Activated CD4-positive, alpha-beta T cell treated with anti-CD3 and anti-CD28 coated beads, Interleukin-2, amount 50 U/mL, for 16 hours (primary cell): ENCODE results near the gene PRMT1.
A peak's percentile ranks its signal among the peaks of the same experiment; 100 is the strongest.

Source experiments
- DNase-seq: peaks from one replicate; pipeline ENCODE4 v3.0.0-alpha.2; 2020

The PRMT1 gene

DNA sequence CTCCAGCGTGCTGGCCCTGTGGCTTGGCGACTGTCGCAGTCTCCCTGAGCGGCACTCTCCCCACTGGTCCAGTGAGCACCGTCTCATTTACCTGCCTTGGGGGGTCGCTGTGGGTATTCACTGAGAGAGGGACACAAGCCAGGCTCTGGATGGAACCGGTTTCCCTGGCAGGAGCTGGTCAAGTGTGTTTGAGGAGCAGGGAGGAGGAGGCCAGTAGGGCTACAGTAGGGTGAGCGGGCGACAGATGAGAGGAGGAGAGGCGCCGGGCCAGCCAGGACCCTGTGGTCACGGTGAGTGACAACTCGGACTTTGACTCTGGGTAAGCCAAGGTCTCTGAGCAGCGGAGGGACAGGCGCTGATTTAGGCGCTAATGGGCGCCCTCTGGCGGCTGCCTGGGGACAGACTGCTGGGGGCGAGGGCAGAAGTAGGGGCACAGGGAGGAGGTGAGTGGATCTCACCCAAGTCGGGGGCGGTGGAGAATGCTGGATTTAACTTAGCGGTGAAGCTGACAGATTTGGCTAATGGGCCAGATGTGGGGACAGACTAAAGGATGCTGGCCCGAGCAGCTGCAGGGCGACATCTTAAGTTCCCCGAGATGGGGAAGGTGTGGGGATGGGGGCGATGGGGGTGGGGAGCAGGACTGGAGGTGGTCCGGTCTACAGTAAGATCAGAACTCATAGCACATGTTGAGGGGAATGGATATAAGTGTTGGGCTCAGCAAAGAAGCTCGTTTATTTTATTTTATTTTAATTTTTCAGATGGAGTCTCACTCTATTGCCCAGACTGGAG, 4.7 kb upstream of the PRMT1 start:
- peak; percentile 77 for DNase-seq

DNA sequence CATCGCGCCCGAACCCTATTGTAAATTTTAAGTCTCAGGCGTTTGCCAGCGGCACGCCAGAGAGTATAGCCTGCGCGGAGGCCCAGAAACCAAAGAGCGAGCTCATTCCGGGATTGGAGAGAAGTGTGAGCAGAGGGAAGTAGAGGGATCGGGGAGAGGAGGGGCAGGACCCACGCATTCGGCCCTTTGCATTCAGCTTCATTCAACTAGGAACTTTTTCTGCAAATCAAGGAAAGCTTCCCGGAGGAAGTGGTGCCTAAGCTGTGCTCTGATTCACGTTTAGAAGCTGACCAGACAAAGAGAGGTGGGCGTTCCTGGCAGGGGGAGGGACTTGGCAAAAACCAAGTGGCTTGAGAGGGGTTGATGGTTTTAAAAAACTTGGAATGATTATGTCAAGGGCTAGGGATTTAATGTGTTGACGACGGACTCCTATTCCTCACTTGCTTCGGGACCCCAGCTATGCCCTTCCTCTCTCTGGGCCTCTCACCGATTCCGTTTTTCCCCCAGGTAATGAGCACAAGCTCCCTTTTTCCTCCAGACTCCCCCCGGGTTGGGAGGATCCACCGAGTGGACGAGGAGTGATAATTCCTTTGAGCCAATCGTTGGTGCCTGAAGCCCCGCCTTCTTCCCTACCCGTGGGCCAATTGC, 811 bp upstream of the PRMT1 start:
- peak; percentile 81 for DNase-seq

DNA sequence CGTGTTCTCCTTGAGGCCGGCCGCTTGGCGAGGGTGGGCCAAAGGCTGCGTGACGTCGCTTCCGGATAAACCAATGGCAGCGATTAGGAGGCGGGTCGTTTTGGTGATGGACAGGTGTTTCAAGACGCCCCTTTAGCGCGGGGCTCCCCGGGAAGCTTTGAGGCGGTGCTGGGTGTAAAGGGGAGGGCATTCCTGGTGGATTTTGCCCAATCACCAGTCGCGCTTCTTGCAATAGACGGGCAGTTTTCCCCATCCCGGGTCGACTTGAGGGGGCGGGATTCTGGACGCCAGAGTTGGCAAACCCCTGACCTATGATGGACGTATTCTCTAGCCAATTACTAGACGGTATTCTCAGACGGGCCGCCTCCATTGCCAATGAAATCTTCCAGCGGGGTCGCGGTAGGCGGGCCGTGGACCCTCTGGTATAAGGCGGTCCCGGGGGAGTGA, 264 bp upstream of the PRMT1 start:
- peak; percentile 100 for DNase-seq

DNA sequence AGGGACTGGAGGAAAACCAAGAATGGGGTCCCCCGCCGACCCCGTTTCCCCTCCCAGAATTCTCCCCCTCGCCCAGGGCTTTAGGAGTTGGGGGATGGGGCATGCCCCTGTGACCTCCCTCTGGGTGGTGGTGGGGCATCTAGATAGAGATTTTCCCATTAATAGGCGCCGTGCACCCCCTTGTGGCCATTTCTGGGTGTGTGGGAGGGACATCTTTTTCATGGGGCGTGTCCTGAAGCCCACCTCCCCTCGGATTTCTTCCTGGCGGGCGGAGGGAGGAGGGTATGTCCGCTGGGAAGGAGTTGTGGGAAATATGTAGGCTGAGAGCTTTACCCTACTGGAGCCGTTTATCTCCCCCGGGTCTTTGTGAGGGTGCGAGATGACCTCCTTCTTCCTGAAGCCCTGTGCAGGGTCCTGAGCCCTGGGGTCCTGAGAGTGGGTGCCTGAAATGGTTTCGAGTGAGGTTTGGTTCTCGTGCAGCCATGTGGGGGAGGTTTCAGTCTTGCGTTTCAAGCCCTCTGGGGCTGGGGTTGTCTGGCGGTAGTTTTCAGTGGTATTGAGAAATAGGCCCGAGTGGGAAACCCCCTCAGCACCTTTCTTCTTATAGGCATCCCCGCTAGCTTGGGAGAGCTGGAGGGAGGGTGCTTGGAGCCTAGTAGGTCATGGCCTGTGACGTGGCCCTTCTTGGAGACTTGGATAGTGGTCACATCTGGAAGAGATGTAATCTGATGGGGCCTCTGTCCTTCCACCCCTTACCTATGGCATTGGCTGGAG, 1.0 kb downstream of the PRMT1 start:
- peak; percentile 84 for DNase-seq

DNA sequence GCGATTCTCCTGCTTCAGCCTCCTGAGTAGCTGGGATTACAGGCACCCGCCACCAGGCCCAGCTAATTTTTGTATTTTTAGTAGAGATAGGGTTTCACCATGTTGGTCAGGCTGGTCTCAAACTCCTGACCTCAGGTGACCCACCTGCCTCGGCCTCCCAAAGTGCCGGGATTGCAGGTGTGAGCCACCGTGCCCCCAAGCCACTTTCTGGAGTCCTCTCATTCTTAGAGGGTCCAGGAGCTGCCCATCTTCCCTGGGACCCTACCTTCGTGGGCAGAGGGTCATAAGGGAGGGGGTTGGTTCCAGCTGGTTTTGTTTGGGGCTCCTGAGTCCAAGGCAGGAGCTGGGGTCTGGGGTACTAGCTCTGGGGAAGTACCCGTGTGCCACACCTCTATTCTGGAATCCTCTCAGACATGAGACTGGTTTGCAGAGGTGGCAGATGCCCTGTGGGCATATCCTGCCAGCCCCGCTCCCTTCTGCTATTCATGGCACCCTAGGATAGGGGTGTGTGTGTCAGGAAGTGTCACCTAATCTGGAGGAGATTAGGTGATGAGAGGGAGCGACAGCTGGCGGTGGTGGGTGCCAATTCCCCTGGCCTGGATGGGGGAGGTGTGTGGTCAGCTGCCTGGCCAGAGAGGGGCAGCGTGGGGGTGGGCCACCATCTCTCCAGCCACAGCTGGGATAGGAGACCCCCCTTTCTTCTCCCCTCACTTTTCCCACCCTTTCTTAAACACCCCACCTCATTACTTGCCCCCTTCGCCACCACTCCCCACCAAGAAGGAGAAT, 2.1 kb downstream of the PRMT1 start:
- DNase-seq = no peak

DNA sequence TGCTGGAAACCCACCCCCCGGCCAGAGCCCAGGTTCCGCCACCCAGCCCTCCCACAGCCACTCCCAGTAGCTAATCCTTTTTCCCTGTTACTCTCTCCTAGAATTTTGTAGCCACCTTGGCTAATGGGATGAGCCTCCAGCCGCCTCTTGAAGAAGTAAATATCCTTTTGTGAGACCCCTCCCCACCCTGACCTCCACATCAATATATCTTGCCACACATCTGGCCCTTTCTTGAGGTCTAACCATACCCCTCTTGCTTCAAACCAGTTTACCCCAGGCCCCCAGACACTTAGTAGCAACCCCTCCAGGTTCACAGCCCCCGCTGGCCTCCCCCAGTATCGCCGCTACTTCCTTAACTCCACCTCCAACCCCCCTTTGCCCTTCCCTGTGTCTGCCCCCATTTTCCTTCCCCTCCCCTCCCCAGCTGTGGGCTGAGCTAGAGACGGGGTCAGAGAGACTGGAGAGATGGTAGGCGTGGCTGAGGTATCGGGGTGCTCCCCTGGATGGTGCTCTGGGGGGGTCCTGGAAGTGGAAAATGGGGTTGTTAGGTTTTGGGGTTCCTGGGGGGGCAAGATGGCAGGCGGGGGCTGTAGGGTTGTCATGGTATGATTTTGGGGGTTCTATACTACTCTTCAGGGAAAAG, 2.8 kb downstream of the PRMT1 start:
- no peak for DNase-seq

DNA sequence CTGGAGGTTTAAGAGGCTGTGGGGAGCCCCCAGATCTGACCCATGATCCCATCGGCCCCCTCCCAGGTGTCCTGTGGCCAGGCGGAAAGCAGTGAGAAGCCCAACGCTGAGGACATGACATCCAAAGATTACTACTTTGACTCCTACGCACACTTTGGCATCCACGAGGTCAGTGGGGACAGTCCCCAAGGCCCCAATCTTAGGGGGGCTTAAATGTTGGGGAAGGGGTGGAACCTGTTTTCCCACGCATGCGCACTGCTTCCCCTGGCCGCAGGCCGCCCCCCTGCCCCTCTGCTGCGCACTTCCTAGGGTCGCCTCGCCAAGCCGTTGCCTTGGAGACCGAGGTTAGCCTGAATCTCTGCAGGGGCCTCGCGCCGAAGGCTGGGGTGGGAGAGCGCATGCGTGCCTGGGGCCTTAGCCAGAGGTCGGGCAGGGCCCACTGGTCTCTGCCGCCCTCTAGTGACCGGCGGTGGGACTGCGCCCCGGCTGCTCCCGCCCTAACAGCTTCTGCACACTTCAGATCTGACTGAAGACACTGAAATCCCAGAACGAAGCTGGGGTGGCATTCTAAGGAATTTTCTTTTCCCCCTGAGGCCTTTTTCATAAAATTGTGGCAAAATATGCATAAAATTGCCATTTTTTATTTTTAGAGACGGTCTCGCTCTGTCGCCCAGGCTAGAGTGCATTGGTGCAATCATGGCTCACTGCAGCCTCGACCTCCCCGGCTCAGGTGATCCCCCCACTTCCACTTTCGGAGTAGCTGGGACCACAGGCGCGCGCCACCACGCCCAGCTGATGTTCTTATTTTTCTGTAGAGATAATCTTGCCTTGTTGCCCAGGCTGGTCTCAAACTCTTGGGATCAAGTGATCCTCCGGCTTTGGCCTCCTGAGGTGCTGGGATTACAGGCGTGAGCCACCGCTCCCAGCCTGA, 3.6 kb downstream of the PRMT1 start:
- DNase-seq = peak; percentile 95

DNA sequence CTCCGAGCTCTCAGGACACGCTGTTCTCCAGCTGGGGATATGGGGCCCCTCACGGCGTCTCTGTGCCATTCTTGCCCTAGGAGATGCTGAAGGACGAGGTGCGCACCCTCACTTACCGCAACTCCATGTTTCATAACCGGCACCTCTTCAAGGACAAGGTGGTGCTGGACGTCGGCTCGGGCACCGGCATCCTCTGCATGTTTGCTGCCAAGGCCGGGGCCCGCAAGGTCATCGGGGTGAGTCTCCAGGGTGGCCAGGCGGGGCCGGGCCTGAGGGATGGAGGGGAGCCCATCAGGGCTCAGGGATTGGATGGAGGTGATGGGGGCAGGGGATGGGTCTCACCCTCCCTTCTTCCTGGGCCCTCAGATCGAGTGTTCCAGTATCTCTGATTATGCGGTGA, 4.8 kb downstream of the PRMT1 start:
- no peak for DNase-seq

DNA sequence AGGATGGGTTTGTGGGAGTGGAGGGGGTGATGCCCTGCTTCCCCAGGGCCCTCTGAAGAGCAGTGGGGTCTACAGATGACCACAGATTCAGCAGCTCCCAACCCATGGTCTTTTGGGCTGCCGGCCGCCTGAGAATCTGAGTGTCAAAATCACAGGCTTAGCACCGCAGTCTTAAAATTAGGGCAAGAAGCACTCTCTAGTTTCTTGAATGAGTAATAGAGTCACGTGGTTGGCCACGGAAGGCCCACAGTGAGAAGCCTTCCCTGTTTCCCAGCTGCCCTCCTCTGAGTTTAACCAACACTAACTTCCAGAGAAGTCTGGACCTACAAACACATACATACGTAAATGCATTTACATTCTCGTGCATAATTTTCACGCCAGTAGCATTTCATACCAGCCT, 5.2 kb downstream of the PRMT1 start:
- no peak for DNase-seq

DNA sequence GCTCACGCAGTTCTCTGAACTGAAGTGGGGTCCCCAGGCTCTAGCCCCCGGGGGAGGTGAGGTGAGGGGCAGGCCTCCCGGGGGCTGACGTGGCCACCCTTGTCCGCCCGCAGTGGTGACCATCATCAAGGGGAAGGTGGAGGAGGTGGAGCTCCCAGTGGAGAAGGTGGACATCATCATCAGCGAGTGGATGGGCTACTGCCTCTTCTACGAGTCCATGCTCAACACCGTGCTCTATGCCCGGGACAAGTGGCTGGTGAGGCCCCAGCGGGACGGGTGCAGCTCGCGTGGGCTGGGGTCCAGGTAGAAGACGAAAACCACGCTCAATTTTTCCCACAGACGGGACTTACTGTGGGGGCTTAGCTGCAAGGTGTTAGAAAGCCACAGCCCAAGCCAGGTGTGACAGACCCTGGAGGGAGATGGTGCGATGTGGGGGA, 6.8 kb downstream of the PRMT1 start:
- no peak for DNase-seq

DNA sequence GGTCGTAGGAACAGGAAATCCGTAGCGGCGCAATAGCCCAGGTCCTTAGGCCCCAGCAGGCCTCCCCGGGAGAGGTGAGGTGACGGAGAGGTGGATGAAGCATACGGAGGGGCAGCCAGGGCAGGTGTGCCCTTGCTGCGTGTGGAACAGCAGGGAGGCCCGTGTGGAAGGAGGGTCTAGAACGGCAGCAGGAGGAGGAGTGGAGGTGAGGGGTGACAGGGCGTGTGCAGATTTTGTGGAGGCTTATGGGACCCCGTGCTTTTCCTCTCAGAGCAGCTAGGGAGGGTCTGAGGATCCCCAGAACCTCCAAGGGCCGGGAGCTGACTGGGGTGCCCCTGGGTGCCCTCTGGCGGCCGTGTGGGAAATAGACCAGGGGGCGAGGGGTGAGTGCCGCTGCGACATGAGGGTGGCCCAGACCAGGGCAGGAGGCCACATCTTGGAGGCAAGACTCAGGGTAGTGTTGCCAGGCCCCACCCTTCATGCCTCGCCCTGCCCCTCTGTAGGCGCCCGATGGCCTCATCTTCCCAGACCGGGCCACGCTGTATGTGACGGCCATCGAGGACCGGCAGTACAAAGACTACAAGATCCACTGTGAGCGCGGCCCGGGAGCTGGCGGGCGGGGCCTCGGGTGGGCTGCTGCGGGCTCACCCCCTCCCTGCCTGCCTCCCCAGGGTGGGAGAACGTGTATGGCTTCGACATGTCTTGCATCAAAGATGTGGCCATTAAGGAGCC, 7.3 kb downstream of the PRMT1 start:
- no peak for DNase-seq

DNA sequence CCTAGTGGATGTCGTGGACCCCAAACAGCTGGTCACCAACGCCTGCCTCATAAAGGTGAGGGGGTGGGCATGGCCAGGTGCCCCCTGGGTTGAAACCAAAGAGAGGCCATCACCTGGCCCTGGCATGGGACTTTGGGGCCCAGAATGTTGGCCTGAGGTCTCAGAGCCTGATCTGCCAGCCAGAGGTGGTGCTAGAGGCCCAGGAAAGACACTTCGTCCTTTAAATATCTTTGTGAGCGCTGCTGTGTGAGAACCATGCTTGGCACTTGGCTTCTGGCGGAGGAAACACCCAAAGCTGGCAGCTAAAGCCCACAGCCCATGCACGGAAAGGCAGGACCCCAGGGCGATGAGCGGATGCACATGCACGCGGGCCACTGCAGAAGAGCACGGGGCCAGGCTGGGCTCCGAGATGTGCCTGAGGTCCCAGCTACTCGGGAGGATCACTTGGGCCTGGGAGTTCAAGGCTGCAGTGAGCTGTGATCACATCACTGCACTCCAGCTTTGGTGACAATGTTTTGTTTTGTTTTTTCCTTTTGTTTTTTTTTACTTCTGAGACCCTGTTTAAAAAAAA, 8.0 kb downstream of the PRMT1 start:
- DNase-seq = no peak

DNA sequence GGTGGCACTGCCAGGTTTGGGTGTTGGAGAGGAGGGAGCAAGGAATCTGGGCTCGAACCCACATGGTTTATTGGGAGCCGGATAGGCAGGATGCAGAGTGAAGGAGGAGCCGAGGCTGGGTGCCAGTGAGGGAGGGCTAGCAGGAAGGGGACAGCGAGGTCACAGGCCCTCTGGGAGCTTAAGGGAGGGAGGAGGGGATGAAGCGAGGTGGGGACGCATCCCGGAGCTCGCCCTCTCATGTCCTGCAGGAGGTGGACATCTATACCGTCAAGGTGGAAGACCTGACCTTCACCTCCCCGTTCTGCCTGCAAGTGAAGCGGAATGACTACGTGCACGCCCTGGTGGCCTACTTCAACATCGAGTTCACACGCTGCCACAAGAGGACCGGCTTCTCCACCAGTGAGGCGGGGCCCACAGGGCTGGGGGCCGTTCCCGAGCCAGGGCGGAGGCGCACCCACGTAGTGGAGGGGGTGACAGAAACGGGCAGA, 8.8 kb downstream of the PRMT1 start:
- no peak for DNase-seq

DNA sequence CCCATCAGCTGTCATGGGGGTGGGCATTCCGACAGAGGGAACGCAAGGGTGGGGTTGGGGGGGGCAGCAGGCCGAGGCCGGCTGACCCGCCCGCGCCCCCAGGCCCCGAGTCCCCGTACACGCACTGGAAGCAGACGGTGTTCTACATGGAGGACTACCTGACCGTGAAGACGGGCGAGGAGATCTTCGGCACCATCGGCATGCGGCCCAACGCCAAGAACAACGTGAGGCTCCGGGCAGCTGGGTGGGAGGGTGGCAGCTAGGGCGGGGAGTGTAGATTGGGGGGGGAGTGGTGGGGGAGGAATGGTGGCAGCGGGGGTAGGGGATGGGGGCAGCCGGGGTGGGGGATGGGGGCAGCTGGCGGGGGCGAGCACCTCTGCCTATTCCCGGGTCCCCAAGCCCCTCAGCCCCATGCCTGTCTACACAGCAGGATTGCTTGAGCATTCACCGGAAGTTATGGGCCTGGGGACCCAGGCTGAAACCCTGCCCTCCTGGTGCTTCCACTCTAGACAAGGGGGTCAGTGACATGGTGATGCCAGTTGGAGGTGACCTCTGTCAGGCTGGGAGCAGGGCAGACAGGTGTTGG, 9.5 kb downstream of the PRMT1 start:
- DNase-seq = no peak

DNA sequence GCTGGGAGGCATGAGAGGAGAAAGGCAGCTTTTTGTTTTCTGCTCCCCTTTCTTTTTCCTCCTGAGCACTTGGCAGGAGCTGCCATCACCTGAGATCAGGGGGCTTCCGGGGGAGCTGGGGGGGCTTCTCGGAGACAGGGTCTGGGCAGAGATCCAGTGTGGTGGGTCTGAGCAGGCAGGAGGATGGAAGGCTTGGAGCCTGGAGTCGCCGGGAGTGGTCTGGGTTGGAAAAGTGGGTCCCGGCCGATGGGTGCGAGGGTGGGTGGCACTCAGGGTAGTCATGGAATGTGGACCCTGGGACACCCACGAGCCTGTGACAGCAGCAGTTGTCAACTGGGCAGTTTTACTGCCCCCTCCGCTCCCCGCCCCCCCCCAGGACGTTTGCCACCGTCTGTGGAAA, 10.1 kb downstream of the PRMT1 start:
- no peak for DNase-seq

DNA sequence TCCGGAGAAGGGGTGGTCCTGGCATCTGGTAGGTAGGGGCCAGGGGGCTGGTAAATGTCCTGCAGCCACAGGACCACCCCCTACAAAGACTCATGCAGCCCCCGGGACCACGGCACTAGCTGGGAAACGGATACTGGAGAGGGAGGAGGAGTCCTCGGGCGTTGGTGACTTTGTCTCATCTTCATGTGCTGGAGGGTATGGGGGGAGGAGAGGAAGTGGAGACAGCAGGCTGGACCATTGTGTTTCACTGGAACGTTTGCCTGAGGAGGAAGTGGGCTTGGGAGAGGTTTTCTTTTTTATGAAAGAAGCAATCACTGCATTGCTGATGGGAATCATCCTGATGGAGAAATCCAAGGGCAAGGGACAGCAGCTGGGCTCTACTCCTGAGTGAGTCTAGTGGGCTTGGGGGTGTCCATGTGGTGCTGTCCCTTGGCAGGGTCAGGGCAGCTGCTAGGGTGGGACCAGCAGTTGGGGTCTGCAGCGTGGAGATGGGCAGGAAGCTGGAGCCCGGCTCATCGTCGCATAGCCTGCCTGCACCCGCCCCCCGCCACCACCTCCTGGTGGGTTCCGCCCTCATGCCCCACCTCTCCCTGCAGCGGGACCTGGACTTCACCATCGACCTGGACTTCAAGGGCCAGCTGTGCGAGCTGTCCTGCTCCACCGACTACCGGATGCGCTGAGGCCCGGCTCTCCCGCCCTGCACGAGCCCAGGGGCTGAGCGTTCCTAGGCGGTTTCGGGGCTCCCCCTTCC, 10.7 kb downstream of the PRMT1 start:
- DNase-seq = no peak

DNA sequence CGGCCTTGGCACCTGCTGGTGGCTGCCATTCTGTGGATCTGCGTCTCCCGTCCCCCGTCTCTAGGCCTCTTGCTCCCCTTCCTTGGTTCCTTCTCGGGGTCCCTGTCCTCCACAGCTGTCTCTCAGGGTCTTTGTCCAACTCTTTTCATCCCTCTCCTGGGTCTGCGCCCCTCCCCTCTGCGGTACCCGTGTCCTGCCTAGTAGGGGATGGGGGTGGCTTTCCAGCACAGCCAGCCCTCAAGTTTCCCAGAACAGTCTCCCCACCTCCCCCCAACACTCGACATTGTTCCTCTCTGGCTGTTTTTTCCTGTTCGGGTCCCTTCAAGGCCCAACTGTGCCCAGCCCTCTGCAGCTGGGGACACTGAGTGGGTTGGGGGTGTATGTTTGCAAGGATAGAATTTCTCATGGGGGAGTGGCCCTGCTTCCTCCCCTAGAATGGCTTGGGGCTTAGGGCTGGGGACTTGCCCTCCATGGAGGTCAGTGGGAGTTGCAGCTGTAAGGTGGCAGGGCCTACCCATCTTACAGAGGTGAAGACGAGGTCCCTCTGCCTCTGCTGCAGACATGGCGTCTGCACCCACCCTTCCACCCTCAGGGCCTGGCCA, 11.6 kb downstream of the PRMT1 start:
- DNase-seq = no peak
